ENCODE measurements around the gene AFF1.

DNA sequence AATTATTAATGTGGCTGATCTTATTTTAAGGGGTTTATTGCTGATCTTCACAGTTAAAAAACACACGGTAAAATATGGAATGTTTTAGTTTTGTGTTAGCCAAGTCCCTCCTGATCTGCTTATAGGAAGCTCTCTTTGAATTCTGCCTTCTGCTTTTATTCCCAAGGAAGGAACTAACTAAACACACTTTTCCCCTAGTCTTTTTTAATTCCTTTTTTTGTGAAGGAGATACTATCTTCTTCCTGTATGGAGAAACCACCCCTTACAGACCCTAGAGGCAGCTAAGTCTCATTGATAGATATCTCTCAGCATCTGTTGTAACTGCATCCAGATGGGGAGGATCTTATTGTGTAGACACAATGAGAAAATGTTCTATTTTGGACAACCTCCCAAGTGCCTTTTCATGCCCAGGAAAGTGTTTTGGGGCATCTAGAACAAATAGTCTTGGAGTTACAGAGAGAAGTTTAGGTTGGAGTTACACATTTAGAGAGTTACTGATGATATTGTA, 64.4 kb downstream of the AFF1 start:
- TF ChIP-seq, protein P1, sequence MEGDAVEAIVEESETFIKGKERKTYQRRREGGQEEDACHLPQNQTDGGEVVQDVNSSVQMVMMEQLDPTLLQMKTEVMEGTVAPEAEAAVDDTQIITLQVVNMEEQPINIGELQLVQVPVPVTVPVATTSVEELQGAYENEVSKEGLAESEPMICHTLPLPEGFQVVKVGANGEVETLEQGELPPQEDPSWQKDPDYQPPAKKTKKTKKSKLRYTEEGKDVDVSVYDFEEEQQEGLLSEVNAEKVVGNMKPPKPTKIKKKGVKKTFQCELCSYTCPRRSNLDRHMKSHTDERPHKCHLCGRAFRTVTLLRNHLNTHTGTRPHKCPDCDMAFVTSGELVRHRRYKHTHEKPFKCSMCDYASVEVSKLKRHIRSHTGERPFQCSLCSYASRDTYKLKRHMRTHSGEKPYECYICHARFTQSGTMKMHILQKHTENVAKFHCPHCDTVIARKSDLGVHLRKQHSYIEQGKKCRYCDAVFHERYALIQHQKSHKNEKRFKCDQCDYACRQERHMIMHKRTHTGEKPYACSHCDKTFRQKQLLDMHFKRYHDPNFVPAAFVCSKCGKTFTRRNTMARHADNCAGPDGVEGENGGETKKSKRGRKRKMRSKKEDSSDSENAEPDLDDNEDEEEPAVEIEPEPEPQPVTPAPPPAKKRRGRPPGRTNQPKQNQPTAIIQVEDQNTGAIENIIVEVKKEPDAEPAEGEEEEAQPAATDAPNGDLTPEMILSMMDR (IDR thresholded peaks at IDR 0.05) = no peak
- TF ChIP-seq POLR2AphosphoS5 (IDR thresholded peaks at IDR 0.05) (no peak), POLR2A (IDR thresholded peaks at IDR 0.05) (no peak)
